DMS153 treated with DMSO at 0.1 percent for 48 hours (cell line): ENCODE data around the gene SERPINB8.
A peak's percentile ranks its signal among the peaks of the same experiment; 100 is the strongest.
"Not testable (repeated sequence)": the region's sequence is repeated elsewhere in the genome, so short reads cannot be mapped to it uniquely, and the experiment has no call there.

Experiments used
- DNase-seq: peaks from one replicate; lab custom pipeline; 2025; ENCODE audit not compliant: unreplicated experiment; lab: John Stamatoyannopoulos, UW

The SERPINB8 gene, protein sequence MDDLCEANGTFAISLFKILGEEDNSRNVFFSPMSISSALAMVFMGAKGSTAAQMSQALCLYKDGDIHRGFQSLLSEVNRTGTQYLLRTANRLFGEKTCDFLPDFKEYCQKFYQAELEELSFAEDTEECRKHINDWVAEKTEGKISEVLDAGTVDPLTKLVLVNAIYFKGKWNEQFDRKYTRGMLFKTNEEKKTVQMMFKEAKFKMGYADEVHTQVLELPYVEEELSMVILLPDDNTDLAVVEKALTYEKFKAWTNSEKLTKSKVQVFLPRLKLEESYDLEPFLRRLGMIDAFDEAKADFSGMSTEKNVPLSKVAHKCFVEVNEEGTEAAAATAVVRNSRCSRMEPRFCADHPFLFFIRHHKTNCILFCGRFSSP

GRCh38 chr18:63969942-63970808 lies at the start of gene SERPINB8:
Gene SERPINB8 (plus strand): TSS chr18:63970081. CDS start chr18:63978309, 8,228 bp downstream.
- peak; percentile 93 for DNase-seq

- DNase-seq = no peak
Observed at GRCh38 chr18:63922049-63922448, 47.8 kb upstream of the SERPINB8 start.

- DNase-seq = no peak
Observed at GRCh38 chr18:63924551-63924950, 45.3 kb upstream of the SERPINB8 start.

DNA sequence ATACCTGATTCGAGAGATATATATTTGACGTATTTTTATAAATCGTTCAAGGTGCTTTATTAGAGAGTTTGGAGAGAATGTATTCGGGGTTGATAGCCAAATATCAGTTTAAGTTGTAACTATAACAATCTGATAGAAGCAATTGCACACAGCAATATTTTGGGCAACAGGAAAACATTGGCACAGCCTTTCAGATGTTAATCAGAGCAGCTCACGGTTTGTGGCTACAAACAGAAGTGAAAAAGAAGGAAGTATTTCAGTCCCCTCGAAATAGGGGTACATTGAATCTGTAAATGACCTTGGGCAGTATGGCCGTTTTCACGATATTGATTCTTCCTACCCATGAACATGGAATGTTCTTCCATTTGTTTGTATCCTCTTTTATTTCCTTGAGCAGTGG lies 41.5 kb upstream of the SERPINB8 start:
- DNase-seq = no peak

DNA sequence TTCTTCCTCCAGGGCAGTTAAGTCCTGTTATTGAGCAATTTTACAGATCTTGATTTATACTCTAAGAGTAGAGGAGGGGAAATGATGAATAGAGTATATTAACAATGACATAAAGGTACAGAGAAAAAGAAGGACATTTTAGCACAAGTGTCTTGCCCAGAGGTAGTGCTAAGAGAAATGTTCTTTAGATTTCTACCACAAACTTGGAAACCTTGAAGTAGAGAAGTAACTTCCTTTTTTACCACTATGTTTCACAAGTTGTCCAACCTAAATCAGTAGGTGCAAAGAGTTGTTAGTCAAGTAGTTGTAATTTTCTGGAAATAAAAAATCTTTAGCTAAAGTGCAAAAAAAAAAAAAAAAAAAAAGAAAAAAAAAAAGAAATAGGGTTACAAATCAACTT lies 40.5 kb upstream of the SERPINB8 start:
- DNase-seq = not testable (repeated sequence)

DNA sequence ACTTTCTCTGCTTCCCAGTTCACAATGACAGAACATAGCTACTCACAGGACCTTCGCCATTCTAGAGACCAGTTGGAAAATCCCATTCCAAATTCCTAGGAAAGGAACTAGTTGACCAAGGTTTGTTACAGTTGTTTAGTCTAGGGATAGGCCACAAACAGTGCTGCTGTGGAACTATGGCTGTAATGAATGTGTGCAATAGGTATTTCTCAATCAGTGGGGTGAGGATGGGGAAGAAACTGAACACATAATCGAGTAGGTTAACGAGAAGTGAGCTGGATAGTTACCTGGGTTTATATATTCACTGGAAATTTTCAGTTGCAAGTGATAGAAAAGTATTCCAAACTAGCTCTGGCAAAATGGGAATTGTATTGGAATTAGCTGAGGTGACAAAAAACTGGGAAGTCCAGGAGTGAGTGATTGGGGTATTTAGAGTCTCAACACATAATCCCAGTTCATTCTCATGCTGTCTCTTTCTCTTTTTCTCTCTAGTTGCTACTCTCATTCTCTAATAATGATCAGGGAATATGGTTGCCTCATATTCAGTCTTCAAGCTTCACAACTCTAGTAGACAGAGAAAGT lies 39.0 kb upstream of the SERPINB8 start:
- no peak for DNase-seq

- DNase-seq = peak; percentile 86
Observed at GRCh38 chr18:63936156-63936931, 33.5 kb upstream of the SERPINB8 start.

DNA sequence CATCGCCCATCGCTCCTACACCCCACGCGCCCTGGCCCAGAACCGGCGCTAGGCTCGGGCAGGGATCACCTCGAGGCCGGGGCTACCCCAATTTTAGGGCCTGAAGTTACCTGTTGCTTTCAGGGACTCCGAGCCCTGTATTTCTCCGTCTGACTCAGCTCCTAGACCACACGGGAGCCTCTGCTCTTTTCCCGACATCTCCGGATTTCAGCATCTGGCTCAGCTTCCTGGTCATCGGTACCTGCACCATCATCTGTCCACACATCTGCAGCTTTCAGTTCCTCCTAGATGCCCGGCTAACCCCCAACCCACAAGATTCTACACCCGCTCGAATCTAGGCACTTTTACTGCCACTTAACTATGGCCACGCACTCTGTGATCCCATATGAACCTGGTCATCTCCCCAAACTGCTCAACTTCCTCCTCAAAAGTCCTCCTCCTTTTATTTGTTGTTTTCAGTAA lies 32.9 kb upstream of the SERPINB8 start:
- no peak for DNase-seq

DNA sequence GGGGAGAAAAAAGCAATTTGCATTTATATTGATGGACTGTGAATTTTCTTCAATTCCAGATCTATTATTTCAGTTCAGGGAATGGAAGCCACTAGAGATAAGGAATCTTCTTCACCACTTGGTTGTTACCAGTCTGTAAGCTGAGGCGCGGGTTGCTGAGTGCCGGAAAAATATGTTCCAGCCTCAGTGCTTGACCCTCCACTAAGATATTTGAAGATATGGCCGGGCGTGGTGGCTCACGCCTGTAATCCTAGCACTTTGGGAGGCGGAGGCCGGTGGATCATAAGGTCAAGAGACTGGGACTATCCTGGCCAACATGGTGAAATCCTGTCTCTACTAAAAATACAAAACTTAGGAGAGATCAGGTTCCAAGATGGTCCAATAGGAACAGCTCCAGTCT lies 29.9 kb upstream of the SERPINB8 start:
- no peak for DNase-seq

DNA sequence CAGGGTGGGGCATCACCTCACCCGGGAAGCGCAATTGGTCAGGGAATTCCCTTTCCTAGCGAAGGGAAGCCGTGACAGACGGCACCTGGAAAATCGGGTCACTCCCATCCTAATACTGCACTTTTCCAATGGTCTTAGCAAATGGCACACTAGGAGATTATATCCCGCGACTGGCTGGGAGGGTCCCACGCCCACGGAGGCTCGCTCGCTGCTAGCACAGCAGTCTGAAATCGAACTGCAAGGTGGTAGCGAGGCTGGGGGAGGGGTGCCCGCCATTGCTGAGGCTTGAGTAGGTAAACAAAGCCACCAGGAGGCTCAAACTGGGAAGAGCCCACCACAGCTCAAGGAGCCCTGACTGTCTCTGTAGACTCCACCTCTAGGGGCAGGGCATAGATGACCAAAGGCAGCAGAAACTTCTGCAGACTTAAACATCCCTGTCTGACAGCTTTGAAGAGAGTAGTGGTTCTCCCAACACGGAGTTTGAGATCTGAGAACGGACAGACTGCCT lies 29.3 kb upstream of the SERPINB8 start:
- not testable (repeated sequence) for DNase-seq

DNA sequence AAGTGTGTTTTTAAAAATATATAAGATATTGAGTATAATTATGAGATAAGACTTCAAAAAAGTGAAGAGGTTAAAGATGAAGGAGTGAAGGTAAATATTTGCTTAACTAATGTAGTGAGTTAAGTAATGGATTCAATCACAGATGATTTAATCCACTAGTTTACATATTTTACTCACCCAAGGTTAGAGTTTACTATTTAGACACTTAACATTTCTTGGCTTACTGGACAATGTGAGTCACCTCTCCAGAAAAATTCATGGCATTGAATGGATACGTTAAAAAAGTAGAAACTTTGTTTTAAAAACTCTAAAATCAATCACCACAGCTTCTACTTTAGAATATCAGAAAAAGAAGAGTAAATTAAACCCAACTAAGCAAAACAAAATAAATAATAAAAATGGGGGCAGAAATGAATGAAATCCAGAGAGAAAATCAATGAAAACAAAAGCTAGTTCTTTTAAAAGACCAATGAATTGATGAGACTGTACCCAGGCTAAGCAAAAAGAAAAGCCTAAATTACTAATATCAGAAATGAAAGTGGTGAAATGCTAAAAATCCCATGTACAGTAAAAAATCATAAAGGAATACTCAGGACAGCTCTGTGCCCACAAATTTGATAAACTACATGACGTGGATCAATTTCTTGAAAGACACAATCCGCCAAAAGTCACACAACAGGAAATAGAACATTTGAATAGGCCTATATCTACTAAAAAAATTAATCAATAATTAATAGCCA lies 22.7 kb upstream of the SERPINB8 start:
- no peak for DNase-seq

DNA sequence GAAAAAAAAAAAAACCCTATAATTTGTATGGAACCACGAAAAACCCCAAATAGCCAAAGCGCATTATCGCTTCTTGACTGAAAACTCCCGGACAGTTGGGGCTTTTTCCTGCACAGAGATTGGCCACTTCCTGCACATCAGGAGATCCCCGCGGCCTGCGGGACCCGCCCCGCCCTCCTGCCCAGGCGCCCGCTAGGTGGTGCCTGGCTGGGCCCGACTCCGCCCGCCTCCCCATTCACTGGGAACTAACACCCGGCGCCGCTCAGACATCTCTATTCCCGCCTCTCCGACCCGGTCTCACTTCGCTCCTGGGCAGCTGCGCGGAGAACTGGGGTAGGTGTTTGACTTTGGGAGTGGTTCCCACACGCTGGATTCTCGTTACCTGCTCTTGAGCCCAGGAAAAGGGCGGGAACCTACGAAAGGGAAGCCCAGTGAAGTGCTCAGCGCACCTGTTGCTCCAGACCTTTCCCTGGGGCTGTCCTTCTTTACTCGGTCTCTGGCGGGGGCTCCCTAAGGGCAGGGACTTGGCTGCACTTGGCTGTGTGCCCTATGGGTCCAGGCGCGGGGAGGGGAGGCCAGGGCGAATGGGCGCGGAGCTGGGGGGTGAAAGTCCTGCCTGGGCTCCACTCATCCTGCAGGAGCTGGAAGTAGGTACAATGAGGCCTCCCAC lies 20.7 kb upstream of the SERPINB8 start, which contains the start of gene HMSD:
Gene HMSD (plus strand): TSS at position 234 of the 670 bp plus-strand sequence. CDS start 4,155 bp downstream, outside the sequence.
- DNase-seq = peak; percentile 91

- no peak for DNase-seq
Observed at GRCh38 chr18:63951302-63951705, 18.6 kb upstream of the SERPINB8 start.

GRCh38 chr18:63953811-63954210 lies 16.1 kb upstream of the SERPINB8 start:
- no peak for DNase-seq

DNA sequence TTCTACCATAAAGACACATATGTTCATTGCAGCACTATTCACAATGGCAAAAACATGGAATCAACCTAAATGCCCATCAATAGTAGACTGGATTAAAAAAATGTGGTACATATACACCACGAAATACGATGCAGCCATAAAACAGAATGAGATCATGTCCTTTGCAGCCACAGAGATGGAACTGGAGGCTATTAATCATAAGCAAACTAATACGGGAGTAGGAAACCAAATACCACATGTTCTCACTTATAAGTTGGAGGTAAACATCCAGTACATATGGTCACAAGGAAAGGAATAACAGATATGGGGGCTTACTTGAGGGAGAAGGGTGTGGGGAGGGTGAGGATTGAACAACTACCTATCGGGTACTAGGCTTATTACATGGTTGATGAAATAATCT lies 13.1 kb upstream of the SERPINB8 start:
- no peak for DNase-seq

DNA sequence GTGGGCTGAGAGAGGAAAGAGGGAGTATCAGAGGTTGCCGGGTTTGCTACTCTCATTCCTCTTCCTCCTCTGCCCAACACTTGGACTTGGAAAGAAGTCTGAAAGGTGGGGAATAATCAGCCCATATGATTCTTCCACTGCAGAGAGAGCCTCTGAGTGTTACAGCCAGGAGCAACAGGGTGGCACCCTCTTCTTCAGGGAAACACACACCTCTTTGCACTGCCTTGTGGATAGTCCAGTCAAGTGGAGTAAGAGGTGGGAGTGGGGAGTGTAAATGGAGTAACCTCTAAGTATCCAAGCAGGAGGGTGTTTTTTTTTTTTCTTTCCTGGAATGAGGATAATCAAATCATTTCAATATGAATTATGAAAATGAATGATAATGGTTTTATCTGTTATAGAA lies 9.0 kb upstream of the SERPINB8 start:
- no peak for DNase-seq

DNA sequence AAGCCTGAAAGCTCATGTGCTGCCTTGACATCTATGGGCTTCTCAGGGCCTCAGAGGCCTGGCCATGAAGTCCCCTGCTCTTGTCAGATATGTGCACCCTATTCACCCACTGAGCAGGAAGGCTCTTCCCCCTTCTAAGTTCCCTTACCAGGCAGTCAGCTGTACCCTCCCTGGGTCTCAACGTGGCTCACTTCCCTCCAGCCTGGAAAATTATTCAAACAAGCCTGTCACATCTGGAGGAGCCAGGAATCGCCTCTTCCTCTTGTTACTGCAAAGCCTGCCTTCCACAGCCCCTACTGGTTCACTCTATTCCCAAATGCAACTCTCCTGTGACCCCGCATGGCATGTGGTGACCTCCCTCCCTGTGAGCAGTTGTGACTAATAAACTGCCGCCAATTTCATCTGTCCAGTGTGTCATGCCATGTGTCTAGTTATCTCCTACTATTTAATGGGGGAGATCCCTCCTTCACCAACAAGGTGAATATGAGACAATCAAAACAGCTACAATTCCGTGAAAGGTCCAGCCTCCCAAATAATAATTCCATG lies 8.4 kb upstream of the SERPINB8 start:
- DNase-seq = no peak

DNA sequence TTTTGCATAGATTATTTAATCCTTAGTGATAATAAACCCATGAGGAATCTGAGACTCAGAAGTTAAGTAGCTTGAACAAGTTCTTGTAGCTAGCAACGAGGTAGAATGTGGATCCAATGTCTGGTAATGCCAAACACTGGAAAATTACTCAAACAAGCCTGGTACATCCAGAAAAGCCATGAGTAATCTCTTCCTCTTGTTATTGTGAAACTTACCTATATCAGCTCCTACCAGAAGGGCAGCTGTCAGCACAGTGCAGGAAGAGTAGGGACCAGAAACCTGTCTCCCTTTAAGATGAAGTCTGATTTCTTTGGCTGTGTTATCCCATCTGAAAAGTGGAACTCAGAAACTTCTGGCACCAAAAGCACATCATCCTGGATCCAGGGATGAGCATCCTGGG lies 7.7 kb upstream of the SERPINB8 start:
- no peak for DNase-seq
